SKM-1 (cell line): ENCODE measurements around the gene CAND2.

ENCODE experiments used
- DNase-seq: peaks from one replicate; lab custom pipeline; 2025; ENCODE audit not compliant: unreplicated experiment; lab: John Stamatoyannopoulos, UW

CAND2 gene

GRCh38 chr3:12796171-12797123 is at the start of gene CAND2:
Gene CAND2, plus strand, starts transcription at chr3:12796680. Its CDS starts 41 bp downstream, at chr3:12796721.
- DNase-seq, result no peak

- DNase-seq, result no peak
Measured at GRCh38 chr3:12748477-12748876, 48.0 kb upstream of the CAND2 start.

- no peak for DNase-seq
Measured at GRCh38 chr3:12750223-12750622, 46.3 kb upstream of the CAND2 start.

- DNase-seq, result no peak
Measured at GRCh38 chr3:12750658-12751071, 45.8 kb upstream of the CAND2 start.

GRCh38 chr3:12751571-12751970 is 44.9 kb upstream of the CAND2 start:
- no peak for DNase-seq

- no peak for DNase-seq
Measured at GRCh38 chr3:12752102-12752501, 44.4 kb upstream of the CAND2 start.

- no peak for DNase-seq
Measured at GRCh38 chr3:12752809-12753208, 43.7 kb upstream of the CAND2 start.

- no peak for DNase-seq
Measured at GRCh38 chr3:12753275-12754028, 43.0 kb upstream of the CAND2 start.

GRCh38 chr3:12754313-12754712 is 42.2 kb upstream of the CAND2 start:
- no peak for DNase-seq

- DNase-seq, result no peak
Measured at GRCh38 chr3:12755754-12756153, 40.7 kb upstream of the CAND2 start.

GRCh38 chr3:12756175-12756574 is 40.3 kb upstream of the CAND2 start:
- DNase-seq, result no peak

- no peak for DNase-seq
Measured at GRCh38 chr3:12756635-12757034, 39.8 kb upstream of the CAND2 start.

- DNase-seq, result no peak
Measured at GRCh38 chr3:12758025-12758781, 38.3 kb upstream of the CAND2 start.

- no peak for DNase-seq
Measured at GRCh38 chr3:12759097-12759679, 37.3 kb upstream of the CAND2 start, which contains the start of gene TMEM40. Gene TMEM40, minus strand, starts transcription at chr3:12759259. Its CDS starts 9,427 bp downstream, at chr3:12749832.

- no peak for DNase-seq
Measured at GRCh38 chr3:12759693-12760565, 36.6 kb upstream of the CAND2 start.

- DNase-seq, result no peak
Measured at GRCh38 chr3:12764171-12764776, 32.2 kb upstream of the CAND2 start.

GRCh38 chr3:12766541-12766940 is 29.9 kb upstream of the CAND2 start:
- no peak for DNase-seq

GRCh38 chr3:12768579-12769527 is 27.6 kb upstream of the CAND2 start:
- no peak for DNase-seq
